ENCODE results near the gene DNAJA1. TPM values are rescaled to one million over a fixed set of nuclear protein-coding genes. Genes with fewer than 3 reads are reported as not detected.
"Not testable (repeated sequence)": the region's sequence is repeated elsewhere in the genome, so short reads cannot be mapped to it uniquely, and the experiment has no call there.

The DNAJA1 gene
- total RNA-seq, 1 donor from 2014 or later = 123 TPM

- DNase-seq (ENCODE audit: low read depth) = no peak
Measured at GRCh38 chr9:33080534-33080933, 55.5 kb downstream of the DNAJA1 start.

- DNase-seq (ENCODE audit: low read depth) = peak; percentile 89
Measured at GRCh38 chr9:33081128-33081851, 56.2 kb downstream of the DNAJA1 start.

- no peak for DNase-seq (ENCODE audit: low read depth)
Measured at GRCh38 chr9:33082128-33082527, 57.1 kb downstream of the DNAJA1 start.

GRCh38 chr9:33082538-33083326 lies 57.7 kb downstream of the DNAJA1 start:
- no peak for DNase-seq (ENCODE audit: low read depth)

GRCh38 chr9:33085672-33086071 lies 60.6 kb downstream of the DNAJA1 start:
- DNase-seq (ENCODE audit: low read depth) = not testable (repeated sequence)

Other genes with a start within 250 kb of the DNAJA1 start
- not detected in 2 replicates for gene TMEM215, start 241.7 kb upstream of the DNAJA1 start, total RNA-seq
- gene APTX, start 23.6 kb upstream of the DNAJA1 start, total RNA-seq = 32.7 and 34.8 TPM in 2 replicates
- 19.6 and 20.3 TPM in 2 replicates for gene SMU1, start 51.4 kb downstream of the DNAJA1 start, total RNA-seq
- 36.5 and 39.4 TPM in 2 replicates for gene B4GALT1, start 142.1 kb downstream of the DNAJA1 start, total RNA-seq
- not detected in 2 replicates for gene SPINK4, start 214.9 kb downstream of the DNAJA1 start, total RNA-seq
- gene BAG1, start 239.4 kb downstream of the DNAJA1 start, total RNA-seq = 74.6 and 78.7 TPM in 2 replicates
- gene CHMP5, start 239.8 kb downstream of the DNAJA1 start, total RNA-seq = 94.4 and 97.4 TPM in 2 replicates

Measured in myocyte (in vitro differentiated cells).